ENCODE data around the gene WDR72. TPM values are rescaled to one million over a fixed set of nuclear protein-coding genes. Genes with fewer than 3 reads are reported as not detected.
"Not testable (repeated sequence)": the region's sequence is repeated elsewhere in the genome, so short reads cannot be mapped to it uniquely, and the experiment has no call there.

The WDR72 gene
- total RNA-seq, 1 donor from 2014 or later, result not detected

DNA sequence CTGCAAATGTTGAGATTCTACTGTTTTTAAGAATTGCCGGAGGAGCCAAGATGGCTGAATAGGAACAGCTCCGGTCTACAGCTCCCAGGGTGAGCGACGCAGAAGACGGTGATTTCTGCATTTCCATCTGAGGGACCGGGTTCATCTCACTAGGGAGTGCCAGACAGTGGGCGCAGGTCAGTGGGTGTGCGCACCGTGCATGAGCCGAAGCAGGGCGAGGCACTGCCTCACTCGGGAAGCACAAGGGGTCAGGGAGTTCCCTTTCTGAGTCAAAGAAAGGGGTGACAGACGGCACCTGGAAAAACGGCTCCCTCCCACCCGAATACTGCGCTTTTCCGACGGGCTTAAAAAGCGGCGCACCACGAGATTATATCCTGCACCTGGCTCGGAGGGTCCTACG, 75.3 kb downstream of the WDR72 start:
- H3K27me3 Mint-ChIP-seq (ENCODE audit: low read depth); DNase-seq (ENCODE audit: low spot score): not testable (repeated sequence)

GRCh38 chr15:53681056-53681455, 78.4 kb downstream of the WDR72 start:
- DNase-seq (ENCODE audit: low spot score), result no peak
- Mint-ChIP-seq H3K27me3 (ENCODE audit: low read depth) (no peaks in the 10 kb centered on the region), H3K27ac (no peak overlapping the region), H3K36me3 (ENCODE audit: low read depth) (no peaks in the 10 kb centered on the region), H3K9me3 (no peaks in the 10 kb centered on the region), H3K4me3 (ENCODE audit: low read depth) (no peak overlapping the region), H3K4me1 (ENCODE audit: low read depth) (no peaks in the 10 kb centered on the region)
- intact Hi-C loops (cut with micrococcal nuclease), result no loop called here

More for the DNA sequence above, 75.3 kb downstream of the WDR72 start:
- H3K27ac Mint-ChIP-seq; H3K36me3 Mint-ChIP-seq (ENCODE audit: low read depth); H3K4me3 Mint-ChIP-seq (ENCODE audit: low read depth); intact Hi-C loops (cut with micrococcal nuclease); H3K4me1 Mint-ChIP-seq (ENCODE audit: low read depth); H3K9me3 Mint-ChIP-seq: not testable (repeated sequence)

DNA sequence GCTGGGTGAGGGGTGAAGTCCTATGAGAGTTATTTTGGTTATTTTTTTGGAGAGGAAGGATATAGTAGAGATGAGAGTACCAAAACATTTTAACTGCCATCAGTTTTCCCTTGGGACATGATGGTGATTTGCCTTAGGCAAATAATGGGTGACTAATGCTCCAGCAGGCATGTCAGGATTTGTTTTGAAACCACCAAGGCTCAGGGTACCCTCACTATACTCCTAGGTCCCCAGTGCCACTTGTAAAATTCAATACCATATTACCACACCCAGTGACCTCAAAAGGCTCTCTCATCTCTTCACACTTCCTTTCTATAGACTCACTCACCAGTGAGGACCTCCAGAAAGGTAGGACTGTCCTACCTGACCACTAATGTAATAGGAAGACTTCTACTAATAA, 83.6 kb downstream of the WDR72 start:
- intact Hi-C loops (cut with micrococcal nuclease), result no loop called here
- H3K27ac Mint-ChIP-seq, result no peak overlapping the region
- H3K27me3 Mint-ChIP-seq (ENCODE audit: low read depth), result no peaks in the 10 kb centered on the region
- H3K36me3 Mint-ChIP-seq (ENCODE audit: low read depth), result no peaks in the 10 kb centered on the region
- H3K4me3 Mint-ChIP-seq (ENCODE audit: low read depth), result no peak overlapping the region
- no peak for DNase-seq (ENCODE audit: low spot score)
- no peaks in the 10 kb centered on the region for H3K4me1 Mint-ChIP-seq (ENCODE audit: low read depth)
- no peaks in the 10 kb centered on the region for H3K9me3 Mint-ChIP-seq

DNA sequence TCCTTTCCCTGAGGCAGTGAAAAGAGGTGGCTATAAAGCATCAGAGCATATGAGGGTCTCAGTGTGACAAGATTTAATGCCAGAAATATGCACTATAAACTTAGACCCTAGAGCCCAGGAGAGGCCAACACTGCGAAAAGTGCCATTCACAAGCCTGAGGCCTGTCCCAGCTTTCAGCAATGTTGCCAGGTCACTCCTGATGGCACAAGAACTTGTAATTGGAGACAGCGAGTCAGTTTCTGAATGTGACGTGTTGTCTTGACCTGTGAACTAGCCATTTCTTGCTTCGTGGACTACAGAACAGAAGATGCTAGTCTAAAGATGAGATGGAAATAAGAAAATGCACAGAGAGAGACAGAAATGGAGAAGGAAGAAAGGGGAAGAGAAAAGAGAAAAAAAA, 87.9 kb downstream of the WDR72 start:
- H3K4me3 Mint-ChIP-seq (ENCODE audit: low read depth), result no peak overlapping the region
- intact Hi-C loops (cut with micrococcal nuclease), result no loop called here
- no peak for DNase-seq (ENCODE audit: low spot score)
- H3K27ac Mint-ChIP-seq, result no peak overlapping the region
- H3K36me3 Mint-ChIP-seq (ENCODE audit: low read depth), result no peaks in the 10 kb centered on the region
- no peaks in the 10 kb centered on the region for H3K9me3 Mint-ChIP-seq
- no peaks in the 10 kb centered on the region for H3K27me3 Mint-ChIP-seq (ENCODE audit: low read depth)
- no peaks in the 10 kb centered on the region for H3K4me1 Mint-ChIP-seq (ENCODE audit: low read depth)

DNA sequence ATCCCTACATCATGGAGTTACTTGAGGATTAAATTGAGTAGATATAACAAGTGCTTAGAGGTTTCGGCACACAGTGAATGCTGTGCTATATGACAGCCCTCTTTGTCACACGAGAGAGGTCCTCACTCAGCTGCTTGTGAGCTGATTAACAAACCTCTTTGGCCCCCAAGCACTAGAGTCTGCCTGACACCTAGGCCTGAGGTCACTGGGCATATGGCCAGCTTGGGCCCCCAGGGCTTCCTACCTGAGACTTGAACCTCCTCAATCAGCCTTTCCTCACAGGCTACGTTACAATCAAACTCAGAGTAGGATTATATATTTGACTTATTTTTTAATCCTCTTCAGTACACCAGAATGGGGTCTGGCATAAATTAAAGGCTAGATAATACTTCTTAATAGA, 88.8 kb downstream of the WDR72 start:
- DNase-seq (ENCODE audit: low spot score), result no peak
- no peaks in the 10 kb centered on the region for H3K36me3 Mint-ChIP-seq (ENCODE audit: low read depth)
- no peak overlapping the region for H3K4me3 Mint-ChIP-seq (ENCODE audit: low read depth)
- H3K27ac Mint-ChIP-seq, result no peak overlapping the region
- H3K27me3 Mint-ChIP-seq (ENCODE audit: low read depth), result no peaks in the 10 kb centered on the region
- intact Hi-C loops (cut with micrococcal nuclease), result no loop called here
- no peaks in the 10 kb centered on the region for H3K4me1 Mint-ChIP-seq (ENCODE audit: low read depth)
- no peaks in the 10 kb centered on the region for H3K9me3 Mint-ChIP-seq

DNA sequence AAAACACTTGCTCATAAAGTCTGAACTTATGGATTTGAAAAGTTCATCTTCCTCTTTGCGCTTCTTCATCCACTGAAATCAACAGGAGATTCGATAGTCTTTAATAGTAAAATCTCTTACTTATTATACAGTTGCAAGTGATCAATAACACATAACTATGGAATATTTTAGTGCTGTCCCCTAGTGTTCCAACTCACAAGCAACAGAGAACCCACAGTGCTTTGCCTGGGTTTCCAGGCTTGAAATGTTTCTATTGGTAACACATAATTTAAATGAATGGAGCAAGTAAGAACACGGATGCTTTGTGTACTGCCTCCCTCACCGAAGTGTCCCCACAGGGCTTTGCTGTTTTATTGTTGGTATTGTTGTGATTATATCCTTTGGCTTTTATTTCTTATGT, 93.5 kb downstream of the WDR72 start:
- intact Hi-C loops (cut with micrococcal nuclease), result no loop called here
- no peaks in the 10 kb centered on the region for H3K4me1 Mint-ChIP-seq (ENCODE audit: low read depth)
- DNase-seq (ENCODE audit: low spot score), result no peak
- H3K9me3 Mint-ChIP-seq, result no peaks in the 10 kb centered on the region
- H3K36me3 Mint-ChIP-seq (ENCODE audit: low read depth), result no peaks in the 10 kb centered on the region
- no peak overlapping the region for H3K27ac Mint-ChIP-seq
- no peaks in the 10 kb centered on the region for H3K27me3 Mint-ChIP-seq (ENCODE audit: low read depth)
- H3K4me3 Mint-ChIP-seq (ENCODE audit: low read depth), result no peak overlapping the region

GRCh38 chr15:53658827-53659555, 100.5 kb downstream of the WDR72 start:
- H3K36me3 Mint-ChIP-seq (ENCODE audit: low read depth), result no peaks in the 10 kb centered on the region

DNA sequence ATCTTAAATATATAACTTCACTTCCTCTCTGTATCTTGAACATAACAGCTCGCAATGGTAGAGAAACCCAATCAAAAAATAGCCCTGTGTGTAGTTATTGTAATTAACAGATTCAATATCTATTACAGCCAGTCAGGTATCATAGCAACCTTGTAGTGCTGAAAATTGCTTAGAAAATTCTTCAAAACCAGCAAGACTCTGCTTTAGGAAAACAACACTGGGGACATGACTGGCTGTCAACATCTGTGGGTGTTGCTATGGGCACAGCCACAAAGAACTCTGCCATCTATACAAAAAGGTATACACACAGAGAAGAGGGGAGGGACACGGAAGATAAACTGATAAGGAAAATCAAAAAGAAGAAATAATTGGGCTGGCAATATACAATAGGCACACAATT, 101.2 kb downstream of the WDR72 start:
- no peaks in the 10 kb centered on the region for H3K4me1 Mint-ChIP-seq (ENCODE audit: low read depth)
- H3K9me3 Mint-ChIP-seq, result no peaks in the 10 kb centered on the region
- H3K4me3 Mint-ChIP-seq (ENCODE audit: low read depth), result no peak overlapping the region
- no peak overlapping the region for H3K27ac Mint-ChIP-seq
- H3K36me3 Mint-ChIP-seq (ENCODE audit: low read depth), result no peaks in the 10 kb centered on the region
- no peak for DNase-seq (ENCODE audit: low spot score)
- intact Hi-C loops (cut with micrococcal nuclease), result no loop called here
- H3K27me3 Mint-ChIP-seq (ENCODE audit: low read depth), result no peaks in the 10 kb centered on the region

More at GRCh38 chr15:53658827-53659555, 100.5 kb downstream of the WDR72 start:
- no peaks in the 10 kb centered on the region for H3K4me1 Mint-ChIP-seq (ENCODE audit: low read depth)
- H3K9me3 Mint-ChIP-seq, result no peaks in the 10 kb centered on the region
- H3K27me3 Mint-ChIP-seq (ENCODE audit: low read depth), result no peaks in the 10 kb centered on the region
- no peak for DNase-seq (ENCODE audit: low spot score)
- H3K27ac Mint-ChIP-seq, result no peak overlapping the region
- H3K4me3 Mint-ChIP-seq (ENCODE audit: low read depth), result no peak overlapping the region
- intact Hi-C loops (cut with micrococcal nuclease), result no loop called here

DNA sequence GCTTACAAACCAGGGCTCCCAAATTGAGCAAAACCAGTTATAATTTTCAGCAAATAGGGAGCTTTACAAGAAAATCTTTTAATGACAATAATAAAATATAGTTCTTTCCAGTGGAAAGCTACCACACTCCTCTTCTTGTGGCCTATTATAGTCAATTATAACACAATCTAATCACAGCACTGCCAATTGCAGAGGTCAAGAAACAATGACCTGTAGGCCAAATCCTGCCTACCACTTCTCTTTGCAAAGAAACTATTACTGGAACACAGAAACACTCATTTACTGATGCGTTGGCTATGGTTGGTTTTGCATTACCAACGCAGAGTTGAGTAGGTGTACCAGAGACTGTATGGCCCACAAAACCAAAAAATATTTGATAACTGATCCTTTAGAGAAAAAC, 110.5 kb downstream of the WDR72 start:
- DNase-seq (ENCODE audit: low spot score), result no peak
- Mint-ChIP-seq H3K4me1 (ENCODE audit: low read depth) (no peaks in the 10 kb centered on the region), H3K36me3 (ENCODE audit: low read depth) (no peaks in the 10 kb centered on the region), H3K4me3 (ENCODE audit: low read depth) (no peak overlapping the region), H3K27ac (no peak overlapping the region), H3K27me3 (ENCODE audit: low read depth) (no peaks in the 10 kb centered on the region), H3K9me3 (no peaks in the 10 kb centered on the region)
- intact Hi-C loops (cut with micrococcal nuclease), result no loop called here

DNA sequence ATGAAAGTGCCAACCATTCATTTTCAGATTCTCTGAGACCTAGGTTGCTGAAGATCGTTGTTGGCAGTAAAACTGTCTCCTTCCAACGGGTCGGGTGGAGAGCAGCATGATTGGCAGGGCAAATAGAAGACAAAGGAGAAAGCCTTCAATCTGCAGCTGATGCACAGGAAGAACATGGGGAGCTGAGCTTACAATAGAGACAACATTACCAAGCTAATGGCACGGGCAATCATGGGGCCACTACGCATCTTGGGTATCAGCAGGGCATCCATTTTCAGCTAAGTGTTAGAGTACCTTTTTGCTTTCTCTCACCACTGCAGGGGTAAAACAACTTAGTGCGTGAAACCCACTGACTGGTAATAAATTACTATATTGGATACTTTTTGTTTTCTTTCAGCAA, 114.8 kb downstream of the WDR72 start:
- intact Hi-C loops (cut with micrococcal nuclease), result no loop called here
- no peaks in the 10 kb centered on the region for H3K9me3 Mint-ChIP-seq
- no peak overlapping the region for H3K4me3 Mint-ChIP-seq (ENCODE audit: low read depth)
- no peak for DNase-seq (ENCODE audit: low spot score)
- no peak overlapping the region for H3K27ac Mint-ChIP-seq
- no peaks in the 10 kb centered on the region for H3K27me3 Mint-ChIP-seq (ENCODE audit: low read depth)
- no peaks in the 10 kb centered on the region for H3K4me1 Mint-ChIP-seq (ENCODE audit: low read depth)
- no peaks in the 10 kb centered on the region for H3K36me3 Mint-ChIP-seq (ENCODE audit: low read depth)

GRCh38 chr15:53634517-53635106, 124.9 kb downstream of the WDR72 start:
- intact Hi-C loops (cut with micrococcal nuclease), result no loop called here
- no peaks in the 10 kb centered on the region for H3K27me3 Mint-ChIP-seq (ENCODE audit: low read depth)
- H3K27ac Mint-ChIP-seq, result no peak overlapping the region
- no peaks in the 10 kb centered on the region for H3K4me1 Mint-ChIP-seq (ENCODE audit: low read depth)
- H3K4me3 Mint-ChIP-seq (ENCODE audit: low read depth), result no peak overlapping the region
- no peak for DNase-seq (ENCODE audit: low spot score)
- peaks cover 16% of the 10 kb centered on the region for H3K9me3 Mint-ChIP-seq
- H3K36me3 Mint-ChIP-seq (ENCODE audit: low read depth), result no peaks in the 10 kb centered on the region

GRCh38 chr15:53627279-53627678, 132.2 kb downstream of the WDR72 start:
- H3K4me3 Mint-ChIP-seq (ENCODE audit: low read depth), result no peak overlapping the region
- no peaks in the 10 kb centered on the region for H3K36me3 Mint-ChIP-seq (ENCODE audit: low read depth)
- no peak overlapping the region for H3K27ac Mint-ChIP-seq
- H3K27me3 Mint-ChIP-seq (ENCODE audit: low read depth), result no peaks in the 10 kb centered on the region
- DNase-seq (ENCODE audit: low spot score), result no peak
- intact Hi-C loops (cut with micrococcal nuclease), result no loop called here
- peaks cover 12% of the 10 kb centered on the region for H3K9me3 Mint-ChIP-seq
- no peaks in the 10 kb centered on the region for H3K4me1 Mint-ChIP-seq (ENCODE audit: low read depth)

- Mint-ChIP-seq H3K27ac (no peak overlapping the region), H3K27me3 (ENCODE audit: low read depth) (no peaks in the 10 kb centered on the region)
- intact Hi-C loops (cut with micrococcal nuclease), result no loop called here
Measured at GRCh38 chr15:53625962-53626845, 133.3 kb downstream of the WDR72 start.

More at GRCh38 chr15:53625962-53626845, 133.3 kb downstream of the WDR72 start:
- DNase-seq (ENCODE audit: low spot score), result no peak
- Mint-ChIP-seq H3K4me3 (ENCODE audit: low read depth) (no peak overlapping the region), H3K9me3 (peaks cover 5% of the 10 kb centered on the region), H3K4me1 (ENCODE audit: low read depth) (no peaks in the 10 kb centered on the region), H3K36me3 (ENCODE audit: low read depth) (no peaks in the 10 kb centered on the region)
